ENCODE results near the gene TPX2. TPM values are rescaled to one million over a fixed set of nuclear protein-coding genes. Genes with fewer than 3 reads are reported as not detected.

The TPX2 gene
- total RNA-seq, 4 donors from 2014 or later, result 5.9 to 10.2 (median 7.3) TPM

- TF ChIP-seq POLR2A (IDR thresholded peaks at IDR 0.05) (no peak), CTCF (IDR thresholded peaks at IDR 0.05) (no peak)
- WGBS, 2 donors, result 22 to 24% methylated on average over 30 to 45 of the region's 45 CpGs
- no peak overlapping the region for H3K4me3 ChIP-seq (ENCODE audit: low read depth, poor library complexity, severe bottlenecking)
- DNase-seq (ENCODE audit: low spot score in 2 of 2), result no peak
- intact Hi-C loops (cut with DNase I; ENCODE audit: low total_unique reads), result no loop called here
Measured at GRCh38 chr20:31849306-31849930, 110.3 kb downstream of the TPX2 start.

Other genes starting within 250 kb of the TPX2 start
- 10 to 100 TPM; 35.0 to 51.9 (median 44.2) TPM for gene HM13, start 224.8 kb upstream of the TPX2 start, total RNA-seq
- 100 to 1,000 TPM; 237 to 353 (median 301) TPM for gene ID1, start 134.0 kb upstream of the TPX2 start, total RNA-seq
- 10 to 100 TPM in 1 of 4 donors, 1 to 10 TPM in 2, under 1 TPM in 1; 0.67 to 19.0 (median 3.3) TPM for gene COX4I2, start 101.4 kb upstream of the TPX2 start, total RNA-seq
- gene BCL2L1, start 16.4 kb upstream of the TPX2 start, total RNA-seq, result 100 to 1,000 TPM; 115 to 152 (median 125) TPM
- gene MYLK2, start 80.1 kb downstream of the TPX2 start, total RNA-seq, result under 1 TPM in 1 of 4 donors, not detected in 3; 0.10 TPM
- gene FOXS1, start 106.3 kb downstream of the TPX2 start, total RNA-seq, result under 1 TPM in 2 of 4 donors, not detected in 2; 0.44 to 0.97 TPM
- gene DUSP15, start 131.2 kb downstream of the TPX2 start, total RNA-seq, result 1 to 10 TPM in 1 of 4 donors, not detected in 3; 1.5 TPM
- under 1 TPM in 1 of 4 donors, not detected in 3; 0.16 TPM for gene TTLL9, start 131.3 kb downstream of the TPX2 start, total RNA-seq
- gene PDRG1, start 212.8 kb downstream of the TPX2 start, total RNA-seq, result 10 to 100 TPM; 10.9 to 18.0 (median 13.0) TPM
- not detected for gene XKR7, start 228.9 kb downstream of the TPX2 start, total RNA-seq

Measured in lower leg skin (tissue), 4 donors.